Uterus (tissue), 4 donors: ENCODE data around the gene PTTG1IP2. TPM values are rescaled to one million over a fixed set of nuclear protein-coding genes. Genes with fewer than 3 reads are reported as not detected.

ENCODE experiments used
- DNase-seq, 2 donors: peaks; one replicate each; pipeline ENCODE4 v3.0.0-alpha.2; 2019 to 2020
- H3K27ac ChIP-seq, 2 donors: fragments of 200-600 bp; sonication (generic); 1 replicate in 1 of 2; 2 replicates in 1 of 2; pipeline ENCODE4 v1.5.1; 2016 to 2018
- H3K27me3 ChIP-seq, 2 donors: fragments of 200-600 bp; sonication (generic); one replicate each; pipeline ENCODE4 v1.5.1; 2018 to 2019; ENCODE audit warnings: control low read depth in 1 of 2
- H3K36me3 ChIP-seq, 2 donors: fragments of 200-600 bp; sonication (generic); one replicate each; pipeline ENCODE4 v1.5.1; 2019; ENCODE audit warnings: control low read depth in 1 of 2
- H3K4me1 ChIP-seq, 2 donors: fragments of 200-600 bp; sonication (generic); one replicate each; pipeline ENCODE4 v1.5.1; 2018 to 2019; ENCODE audit warnings: control low read depth in 1 of 2
- H3K4me3 ChIP-seq, 2 donors: fragments of 200-600 bp; sonication (generic); 1 replicate in 1 of 2; 2 replicates in 1 of 2; pipeline ENCODE4 v1.5.1; 2018 to 2019; ENCODE audit warnings: mild to moderate bottlenecking in 1 of 2
- H3K9me3 ChIP-seq, 2 donors: fragments of 200-600 bp; sonication (generic); one replicate each; pipeline ENCODE4 v1.5.1; 2019; ENCODE audit warnings: control low read depth in 1 of 2
- CTCF ChIP-seq, 4 experiments: fragments of 200-600 bp in 2 of 4; fragments of 450-650 bp in 2 of 4; sonication (generic) in 2 of 4; IDR thresholded peaks; one replicate each; pipeline ENCODE4 v1.5.1; 2016 to 2019; ENCODE audit warnings: antibody characterized with exemption in 4 of 4, mild to moderate bottlenecking in 2 of 4, moderate library complexity in 1 of 4
- POLR2A ChIP-seq, 2 donors: fragments of 450-650 bp; IDR thresholded peaks; one replicate each; pipeline ENCODE4 v1.6.1; 2016; ENCODE audit warnings: antibody characterized with exemption in 2 of 2, mild to moderate bottlenecking in 1 of 2, moderate library complexity in 1 of 2
- intact Hi-C: fragments of 100-400 bp; cut with DNase I; formaldehyde crosslinking; loops from one replicate; pipeline ENCODE4 v1.15.1; 2023; ENCODE audit warnings: low total_unique reads
- total RNA-seq, 4 donors: library from RNA; depleted of rRNA in 3 of 4; stranded (reverse); fragments of >200 nt in 3 of 4; gene quantifications; one replicate each; pipeline versions ENCODE4 v1.1.0 to v1.2.4, GENCODE V29; 2014 to 2023
- donor health status: DM: yes; HTN: yes; CAD: no.

PTTG1IP2 gene
- total RNA-seq, 4 donors from 2014 or later, result not detected

GRCh38 chr7:90484706-90485105 lies 15.3 kb downstream of the PTTG1IP2 start:
- TF ChIP-seq CTCF (IDR thresholded peaks at IDR 0.05), result no peak
- no peak for TF ChIP-seq POLR2A (IDR thresholded peaks at IDR 0.05)

GRCh38 chr7:90485734-90486316 lies 16.4 kb downstream of the PTTG1IP2 start:
- Histone ChIP-seq H3K9me3 (no peaks in the 10 kb centered on the region), H3K4me1 (no peaks in the 10 kb centered on the region), H3K4me3 (no peak overlapping the region), H3K27me3 (no peaks in the 10 kb centered on the region), H3K27ac (no peak overlapping the region), H3K36me3 (no peaks in the 10 kb centered on the region)
- TF ChIP-seq CTCF (IDR thresholded peaks at IDR 0.05), result no peak
- no peak for TF ChIP-seq POLR2A (IDR thresholded peaks at IDR 0.05)
- no peak for DNase-seq
- intact Hi-C loops, result no loop called here

More at GRCh38 chr7:90484706-90485105, 15.3 kb downstream of the PTTG1IP2 start:
- Histone ChIP-seq H3K27me3 (no peaks in the 10 kb centered on the region), H3K4me3 (no peak overlapping the region), H3K4me1 (no peaks in the 10 kb centered on the region), H3K36me3 (no peaks in the 10 kb centered on the region), H3K27ac (no peak overlapping the region), H3K9me3 (no peaks in the 10 kb centered on the region)
- intact Hi-C loops, result no loop called here
- no peak for DNase-seq

- Histone ChIP-seq H3K4me3 (no peak overlapping the region), H3K36me3 (no peaks in the 10 kb centered on the region), H3K27me3 (no peaks in the 10 kb centered on the region), H3K4me1 (no peaks in the 10 kb centered on the region), H3K27ac (no peak overlapping the region), H3K9me3 (no peaks in the 10 kb centered on the region)
- TF ChIP-seq POLR2A (IDR thresholded peaks at IDR 0.05) (no peak), CTCF (IDR thresholded peaks at IDR 0.05) (no peak)
- intact Hi-C loops, result no loop called here
- DNase-seq, result no peak
Measured at GRCh38 chr7:90487808-90488207, 18.4 kb downstream of the PTTG1IP2 start.

DNA sequence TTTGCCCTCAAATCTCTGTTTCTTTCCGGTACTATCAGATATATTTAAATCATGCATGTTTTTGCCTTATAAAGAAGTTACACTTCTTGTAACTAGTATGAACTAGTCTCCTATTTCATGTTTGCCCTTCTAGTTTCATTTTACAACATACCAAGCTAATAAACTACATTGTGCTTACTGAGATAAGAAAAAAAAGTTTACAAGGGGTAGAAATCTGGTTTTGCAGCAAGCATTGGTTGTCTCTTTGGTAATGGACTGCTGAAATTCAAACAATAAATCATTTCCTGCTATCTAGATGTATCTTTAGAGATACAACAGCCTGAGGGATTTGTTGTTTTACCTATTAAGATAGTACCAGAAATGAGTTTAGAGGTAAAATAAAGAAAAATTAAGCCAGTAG lies 18.8 kb downstream of the PTTG1IP2 start:
- Histone ChIP-seq H3K4me1 (no peaks in the 10 kb centered on the region), H3K36me3 (no peaks in the 10 kb centered on the region)
- intact Hi-C loops, result no loop called here

GRCh38 chr7:90492250-90492649 lies 22.8 kb downstream of the PTTG1IP2 start:
- intact Hi-C loops, result no loop called here
- no peaks in the 10 kb centered on the region for H3K9me3 ChIP-seq
- no peak overlapping the region for H3K4me3 ChIP-seq
- no peak for DNase-seq
- no peak overlapping the region for H3K27ac ChIP-seq
- no peaks in the 10 kb centered on the region for H3K4me1 ChIP-seq
- H3K27me3 ChIP-seq, result no peaks in the 10 kb centered on the region
- TF ChIP-seq CTCF (IDR thresholded peaks at IDR 0.05) (no peak), POLR2A (IDR thresholded peaks at IDR 0.05) (no peak)
- H3K36me3 ChIP-seq, result no peaks in the 10 kb centered on the region

More for the DNA sequence above, 18.8 kb downstream of the PTTG1IP2 start:
- DNase-seq, result no peak
- H3K9me3 ChIP-seq, result no peaks in the 10 kb centered on the region
- no peak for TF ChIP-seq POLR2A (IDR thresholded peaks at IDR 0.05)
- TF ChIP-seq CTCF (IDR thresholded peaks at IDR 0.05), result no peak
- no peak overlapping the region for H3K4me3 ChIP-seq
- H3K27ac ChIP-seq, result no peak overlapping the region
- no peaks in the 10 kb centered on the region for H3K27me3 ChIP-seq
